HG03280 (cell line): ENCODE measurements around the gene DMRTA1.
"Not testable (repeated sequence)": the region's sequence is repeated elsewhere in the genome, so short reads cannot be mapped to it uniquely, and the experiment has no call there.

Experiments used
- ATAC-seq: cut with Tn5 transposase; IDR thresholded peaks from one replicate; pipeline ENCODE4 v1.9.1; 2021; ENCODE audit warnings: mild to moderate bottlenecking, moderate library complexity; ENCODE audit not compliant: unreplicated experiment

The DMRTA1 gene

GRCh38 chr9:22457448-22457847, 10.8 kb downstream of the DMRTA1 start:
- ATAC-seq, result no peak

DNA sequence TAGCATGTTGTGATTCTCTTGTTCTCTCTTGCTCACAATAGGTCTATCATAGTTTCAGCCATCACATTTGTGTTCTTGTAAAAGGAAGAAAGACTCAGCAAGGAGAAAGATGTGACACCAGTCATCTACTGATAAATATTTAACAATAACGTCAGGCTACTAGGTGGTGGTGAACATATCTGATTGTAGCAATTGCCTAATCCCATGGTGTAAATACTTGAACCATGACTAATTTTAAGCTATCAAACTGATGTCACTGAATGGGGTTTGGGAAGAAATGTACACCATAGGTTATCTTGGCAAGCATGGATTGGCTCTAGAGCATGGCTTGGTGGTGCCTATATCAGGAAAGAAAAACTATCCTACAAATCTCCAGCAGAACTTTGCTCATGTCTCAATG, 16.6 kb downstream of the DMRTA1 start:
- no peak for ATAC-seq

DNA sequence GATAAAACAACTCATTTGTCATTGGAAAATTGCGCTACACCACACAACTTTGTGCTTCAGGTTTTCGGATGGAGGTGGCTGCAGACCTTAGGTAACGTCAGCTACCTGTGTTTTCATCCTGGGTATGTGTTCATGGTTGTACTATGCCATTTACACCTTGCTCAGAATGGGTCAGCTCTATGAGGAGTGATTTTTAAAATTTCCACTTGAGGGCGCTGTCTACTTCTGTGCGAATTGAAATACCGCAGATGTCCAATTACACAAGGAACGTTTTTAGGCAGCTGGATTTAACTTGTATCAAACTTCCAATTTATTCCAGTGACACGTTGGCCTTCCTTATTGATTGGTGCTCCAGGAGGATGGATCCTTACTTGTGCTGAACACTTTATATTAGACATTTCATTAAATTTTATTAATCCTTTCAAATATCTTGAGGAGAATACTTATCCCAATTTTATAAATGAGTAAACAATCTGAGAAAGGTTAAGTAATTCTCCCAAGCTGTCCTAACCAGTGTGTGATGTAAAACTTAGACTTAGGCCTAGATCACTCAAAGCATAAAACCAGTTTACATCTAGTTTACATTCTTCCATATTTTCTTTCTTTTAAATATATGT, 23.4 kb downstream of the DMRTA1 start:
- ATAC-seq, result peak; percentile 71

GRCh38 chr9:22481566-22481965, 34.9 kb downstream of the DMRTA1 start:
- ATAC-seq, result no peak

GRCh38 chr9:22483528-22484070, 37.0 kb downstream of the DMRTA1 start:
- ATAC-seq, result no peak

- ATAC-seq, result not testable (repeated sequence)
These were observed 49.6 kb downstream of the DMRTA1 start for GRCh38 chr9:22496197-22496596.
